Left cardiac atrium (tissue), 4 donors: ENCODE measurements around the gene RAB36. TPM values are rescaled to one million over a fixed set of nuclear protein-coding genes. Genes with fewer than 3 reads are reported as not detected.

Experiments
- ATAC-seq, 2 donors: fragments of 200-7000 bp; cut with Tn5 transposase; one replicate each; pipeline ENCODE4 v1.9.1; 2020; ENCODE audit warnings: mild to moderate bottlenecking in 2 of 2, moderate library complexity in 2 of 2
- DNase-seq: peaks from one replicate; pipeline ENCODE4 v3.0.0-alpha.2; 2020
- intact Hi-C, 2 donors: fragments of 100-400 bp; cut with DNase I; formaldehyde crosslinking; loops; one replicate each; pipeline versions ENCODE4 v1.14.1 to v1.15.1; 2022 to 2023
- total RNA-seq, 2 donors: library from RNA; stranded (reverse); fragmentation: NEBNext Ultra II Directional; extraction: Animal tissue kit (Norgen Biotek cat#: 25700); gene quantifications; one replicate each; pipeline ENCODE4 v1.2.1, GENCODE V29; 2021
- donor health status: DM: no; HTN: yes; CAD: no.
- donor health status: DM: no; HTN: yes; CAD: no; lungs with severe emphysema.
- donor health status: DM: yes; HTN: yes; CAD: no.
- donor health status: Dilated cardiomyopathy.

The RAB36 gene
- total RNA-seq, 2 donors from 2014 or later = 1.0 to 1.3 TPM

DNA sequence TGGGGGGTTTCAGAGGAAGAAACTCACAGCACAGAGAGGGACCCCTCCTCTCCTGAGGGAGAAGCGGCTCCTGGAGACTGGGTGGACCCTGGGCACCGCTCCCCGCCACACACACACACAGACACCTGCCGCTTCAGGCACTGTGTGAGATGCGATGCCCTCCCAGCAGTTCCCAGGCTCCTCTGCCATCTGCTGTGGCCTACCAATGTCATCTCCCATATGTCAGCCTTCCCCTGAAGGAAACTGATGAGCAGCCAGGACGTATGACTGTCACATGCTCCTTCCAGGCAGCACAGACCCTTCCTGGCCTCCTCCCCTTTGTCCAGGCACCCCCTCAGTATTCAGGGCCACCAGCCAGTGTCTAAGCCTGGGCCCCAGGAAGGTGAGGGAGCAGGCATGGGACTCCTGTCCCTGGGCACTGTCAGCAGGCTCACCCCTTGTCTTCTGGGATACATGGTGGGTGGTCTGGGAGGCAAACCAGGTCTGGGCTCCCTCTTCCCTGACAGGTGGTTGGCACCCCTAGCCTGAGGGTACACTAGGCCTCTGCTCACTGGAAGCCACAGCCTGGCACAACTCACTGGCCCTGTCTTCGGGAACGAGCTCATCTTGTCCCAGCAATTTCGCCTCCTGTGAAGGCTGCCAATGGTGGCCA lies 23.2 kb downstream of the RAB36 start:
- intact Hi-C loops = no loop called here
- ATAC-seq (no peak), DNase-seq (no peak)

- intact Hi-C loops = no loop called here
- ATAC-seq (no peak), DNase-seq (no peak)
Observed at GRCh38 chr22:23169043-23169406, 23.7 kb downstream of the RAB36 start.

- intact Hi-C loops = loop anchor here (10.0 kb wide), 2 partner anchors 59 to 209 kb away; no protein-coding TSS in a partner anchor
- no peak for ATAC-seq
Observed at GRCh38 chr22:23175817-23176644, 30.8 kb downstream of the RAB36 start.

DNA sequence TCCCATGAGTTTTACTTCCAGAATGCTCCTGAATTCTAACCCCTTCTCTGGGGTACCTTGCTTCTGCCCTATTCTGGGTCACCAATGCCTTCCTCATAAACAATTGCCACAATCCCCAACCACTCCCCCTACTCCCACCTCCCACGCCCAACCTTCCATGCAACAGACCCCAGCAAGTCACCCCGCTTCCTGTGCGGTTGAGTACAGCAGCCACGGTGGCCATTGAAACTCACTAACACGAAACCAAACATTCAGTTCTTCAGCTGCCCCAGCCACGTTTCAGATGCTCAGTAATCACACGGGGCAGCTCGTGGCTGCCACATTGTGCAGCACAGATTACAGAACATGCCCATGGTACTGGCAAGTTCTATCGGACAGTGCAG lies 31.4 kb downstream of the RAB36 start:
- no peak for ATAC-seq
- no peak for DNase-seq
- intact Hi-C loops = loop anchor here (10.0 kb wide), 2 partner anchors 58 to 208 kb away; no protein-coding TSS in a partner anchor

More at GRCh38 chr22:23175817-23176644, 30.8 kb downstream of the RAB36 start:
- DNase-seq = no peak

- ATAC-seq (no peak), DNase-seq (no peak)
- intact Hi-C loops = loop anchor here (10.0 kb wide), 2 partner anchors 58 to 208 kb away; no protein-coding TSS in a partner anchor
Observed at GRCh38 chr22:23177197-23177596, 31.9 kb downstream of the RAB36 start.

DNA sequence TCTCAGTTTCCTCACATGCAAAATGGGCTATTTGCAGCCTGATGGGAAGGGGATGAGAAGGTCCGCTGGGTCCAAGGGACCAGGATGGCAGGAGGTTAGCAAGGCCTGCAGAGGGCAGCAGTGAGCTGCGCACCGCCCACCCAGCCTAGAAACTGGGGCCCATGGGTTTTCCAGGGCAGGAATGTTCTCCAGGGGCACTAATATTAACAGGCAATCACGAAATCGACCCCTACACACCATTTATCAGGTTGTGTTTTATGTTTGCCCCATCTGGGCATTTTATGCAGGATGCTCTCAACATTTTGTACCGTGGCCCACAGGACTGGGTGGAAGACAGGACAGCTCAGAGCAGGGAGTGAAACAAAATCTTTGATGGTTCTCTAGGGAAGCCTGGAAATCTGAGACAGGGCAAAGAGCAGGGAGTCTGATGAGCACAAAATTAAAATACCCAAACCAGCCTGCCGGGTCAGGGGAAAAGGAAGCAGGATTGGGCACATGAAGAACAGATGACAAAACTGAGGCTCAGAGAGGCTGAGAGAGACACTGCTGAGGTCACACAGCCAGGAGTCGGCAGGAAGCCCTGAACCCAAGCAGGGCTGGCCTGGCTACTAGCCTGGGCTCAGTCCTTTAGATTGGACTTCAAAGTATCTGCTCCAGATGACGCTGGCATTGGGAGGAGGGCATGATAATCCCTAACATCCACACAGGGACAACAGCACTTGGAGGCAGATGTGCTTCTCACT lies 33.4 kb downstream of the RAB36 start:
- peak; percentile 62 to 65 for ATAC-seq
- intact Hi-C loops = loop anchor here (1.0 to 10.0 kb wide), 4 partner anchors 56 to 206 kb away; no protein-coding TSS in a partner anchor
- peak; percentile 70 for DNase-seq

DNA sequence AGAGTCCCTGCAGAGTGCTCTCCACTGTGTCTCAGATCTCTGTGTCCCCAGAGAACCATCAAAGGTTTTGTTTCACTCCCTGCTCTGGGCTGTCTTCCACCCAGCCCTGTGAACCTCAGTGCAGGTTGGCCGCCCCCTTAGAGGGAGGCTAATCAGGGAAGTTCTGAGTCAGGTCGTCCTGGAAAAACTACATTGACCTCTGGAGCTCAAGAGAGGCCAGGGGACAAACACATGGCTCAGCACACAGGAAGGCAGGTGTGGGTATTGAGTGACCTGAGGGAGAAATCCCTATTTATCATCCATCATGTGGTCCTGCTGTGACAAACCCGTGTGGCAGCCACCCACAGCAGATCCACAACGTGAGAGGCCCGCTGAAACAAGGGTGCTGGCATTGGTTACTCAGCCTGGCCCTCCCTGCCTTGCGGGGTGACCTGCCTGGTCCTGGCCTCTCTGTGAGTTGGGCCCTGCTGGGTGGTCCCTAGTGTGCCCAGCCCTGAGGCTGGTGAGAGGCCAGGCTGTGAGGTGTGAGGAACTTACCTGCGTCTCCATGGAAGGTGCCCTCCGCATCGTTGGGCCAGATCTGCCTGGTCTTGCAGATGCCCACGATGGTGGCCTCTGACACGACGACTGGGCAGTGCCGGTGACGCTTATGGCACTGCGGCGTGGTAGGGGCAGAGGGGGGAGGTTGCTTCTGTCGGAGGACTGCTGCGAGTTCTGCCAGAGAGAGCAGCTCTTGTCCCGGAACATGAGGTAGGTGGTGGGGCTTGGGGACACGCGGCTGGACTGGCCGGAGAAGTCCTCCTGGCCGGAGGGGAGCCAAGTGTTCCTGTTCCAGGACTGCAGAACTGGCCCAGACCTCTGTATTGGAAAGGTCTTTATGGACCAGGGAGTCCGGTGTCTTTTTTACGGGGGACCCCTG lies 34.4 kb downstream of the RAB36 start:
- peak; percentile 12 to 25 for ATAC-seq
- DNase-seq = peak; percentile 56
- intact Hi-C loops = loop anchor here (1.0 to 10.0 kb wide), 5 partner anchors 38 to 205 kb away; no protein-coding TSS in a partner anchor

DNA sequence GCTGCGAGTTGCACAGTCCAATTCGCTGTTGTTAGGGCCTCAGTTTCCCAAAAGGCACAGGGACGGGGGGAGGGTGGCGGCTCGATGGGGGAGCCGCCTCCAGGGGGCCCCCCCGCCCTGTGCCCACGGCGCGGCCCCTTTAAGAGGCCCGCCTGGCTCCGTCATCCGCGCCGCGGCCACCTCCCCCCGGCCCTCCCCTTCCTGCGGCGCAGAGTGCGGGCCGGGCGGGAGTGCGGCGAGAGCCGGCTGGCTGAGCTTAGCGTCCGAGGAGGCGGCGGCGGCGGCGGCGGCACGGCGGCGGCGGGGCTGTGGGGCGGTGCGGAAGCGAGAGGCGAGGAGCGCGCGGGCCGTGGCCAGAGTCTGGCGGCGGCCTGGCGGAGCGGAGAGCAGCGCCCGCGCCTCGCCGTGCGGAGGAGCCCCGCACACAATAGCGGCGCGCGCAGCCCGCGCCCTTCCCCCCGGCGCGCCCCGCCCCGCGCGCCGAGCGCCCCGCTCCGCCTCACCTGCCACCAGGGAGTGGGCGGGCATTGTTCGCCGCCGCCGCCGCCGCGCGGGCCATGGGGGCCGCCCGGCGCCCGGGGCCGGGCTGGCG lies 35.1 kb downstream of the RAB36 start, which contains the start of gene BCR:
Gene BCR, plus strand, starts transcription at position 209 of the 592 bp plus-strand sequence. CDS start 452 bp downstream, outside the sequence.
- DNase-seq (peak; percentile 84), ATAC-seq (peak; percentile 89)
- intact Hi-C loops = loop anchor here in 1 of 2 donors (5.0 kb wide), 1 partner anchor 37 kb away; no protein-coding TSS in a partner anchor

- ATAC-seq (no peak), DNase-seq (no peak)
- intact Hi-C loops = loop anchor here in 1 of 2 donors (5.0 kb wide), 1 partner anchor 36 kb away; no protein-coding TSS in a partner anchor
Observed at GRCh38 chr22:23180893-23181720, 35.8 kb downstream of the RAB36 start.

GRCh38 chr22:23181721-23182308 lies 36.5 kb downstream of the RAB36 start:
- DNase-seq = no peak
- no peak for ATAC-seq
- intact Hi-C loops = loop anchor here in 1 of 2 donors (5.0 kb wide), 1 partner anchor 35 kb away; no protein-coding TSS in a partner anchor

DNA sequence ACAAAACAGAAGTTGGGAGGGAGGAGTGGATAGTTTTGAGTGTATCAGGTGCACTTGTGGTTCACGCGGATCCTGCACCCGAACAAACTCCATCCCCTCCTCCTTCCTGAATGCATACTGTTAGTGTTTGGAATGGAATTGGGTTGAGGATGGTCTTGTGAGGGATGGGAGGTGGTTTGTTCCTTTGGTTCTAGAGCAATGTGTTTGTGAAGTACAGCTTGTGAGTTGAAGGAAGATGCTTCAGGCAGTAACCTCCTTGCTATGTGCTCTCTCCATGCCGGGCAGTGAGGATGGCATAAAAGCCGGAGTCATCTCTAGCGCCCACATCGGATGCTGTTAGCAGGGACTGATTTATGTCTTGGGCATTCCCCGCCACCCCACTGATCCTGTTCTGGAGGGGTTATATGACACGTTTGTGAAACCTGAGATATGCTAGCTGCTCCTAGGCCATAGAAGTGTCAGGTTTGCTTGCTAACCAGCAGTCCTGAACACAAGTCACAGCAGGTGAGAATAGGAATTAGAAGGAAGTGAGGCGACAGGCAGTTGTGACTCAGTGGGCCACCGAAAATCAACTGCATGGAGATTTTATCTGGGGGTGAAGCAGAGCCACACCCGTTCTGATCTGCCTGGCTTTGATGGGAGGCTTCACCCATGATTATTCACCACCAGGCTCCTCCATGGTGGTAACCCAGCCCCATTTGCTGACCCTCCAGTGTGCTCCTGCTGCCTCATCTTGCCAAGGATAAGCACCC lies 37.2 kb downstream of the RAB36 start:
- ATAC-seq = no peak
- no peak for DNase-seq
- intact Hi-C loops = loop anchor here in 1 of 2 donors (5.0 kb wide), 1 partner anchor 35 kb away; no protein-coding TSS in a partner anchor

GRCh38 chr22:23183061-23183698 lies 37.9 kb downstream of the RAB36 start:
- DNase-seq (peak; percentile 69), ATAC-seq (peak; percentile 17 to 31)
- intact Hi-C loops = loop anchor here in 1 of 2 donors (5.0 kb wide), 1 partner anchor 34 kb away; no protein-coding TSS in a partner anchor

DNA sequence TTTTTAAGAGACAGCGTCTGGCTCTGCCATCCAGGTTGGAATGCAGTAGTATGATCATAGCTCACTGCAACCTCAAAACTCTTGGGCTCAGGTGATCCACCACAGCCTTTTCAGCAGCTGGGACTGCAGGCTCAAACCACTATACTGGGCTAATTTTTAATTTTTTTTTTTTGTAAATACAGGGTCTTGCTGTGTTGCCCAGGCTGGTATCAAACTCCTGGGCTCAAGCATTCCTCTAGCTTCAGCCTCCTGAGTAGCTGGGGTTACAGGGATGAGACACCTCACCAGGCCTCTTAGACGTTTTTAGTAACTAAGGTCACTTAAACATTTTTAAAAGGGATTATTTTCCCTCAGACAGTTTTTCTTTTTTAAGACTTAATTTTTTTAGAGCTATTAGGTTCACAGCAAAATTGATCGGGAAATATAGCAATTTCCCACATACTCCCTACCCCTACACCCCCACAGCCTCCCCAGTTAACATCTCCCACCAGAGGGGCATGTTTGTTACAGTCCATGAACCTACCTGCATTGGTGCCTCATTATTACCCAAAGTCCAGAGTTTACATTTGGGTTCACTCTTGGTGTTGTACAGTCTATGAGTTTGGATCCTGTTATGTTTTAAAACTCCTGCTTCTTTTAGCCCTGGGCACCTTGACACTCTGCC lies 39.0 kb downstream of the RAB36 start:
- DNase-seq = no peak
- intact Hi-C loops = loop anchor here in 1 of 2 donors (5.0 kb wide), 1 partner anchor 33 kb away; no protein-coding TSS in a partner anchor
- no peak for ATAC-seq

GRCh38 chr22:23184764-23185113 lies 39.5 kb downstream of the RAB36 start:
- intact Hi-C loops = loop anchor here in 1 of 2 donors (5.0 kb wide), 1 partner anchor 33 kb away; no protein-coding TSS in a partner anchor

GRCh38 chr22:23187211-23187610 lies 41.9 kb downstream of the RAB36 start:
- ATAC-seq = no peak
- DNase-seq = no peak
- intact Hi-C loops = no loop called here

More at GRCh38 chr22:23184764-23185113, 39.5 kb downstream of the RAB36 start:
- ATAC-seq (no peak), DNase-seq (no peak)
